ENCODE results near the gene DNMT3B. TPM values are rescaled to one million over a fixed set of nuclear protein-coding genes. Genes with fewer than 3 reads are reported as not detected.
"Not testable (repeated sequence)": the region's sequence is repeated elsewhere in the genome, so short reads cannot be mapped to it uniquely, and the experiment has no call there.

The DNMT3B gene
- polyA plus RNA-seq, 4 donors = 6.4 to 9.4 (median 7.9) TPM

DNA sequence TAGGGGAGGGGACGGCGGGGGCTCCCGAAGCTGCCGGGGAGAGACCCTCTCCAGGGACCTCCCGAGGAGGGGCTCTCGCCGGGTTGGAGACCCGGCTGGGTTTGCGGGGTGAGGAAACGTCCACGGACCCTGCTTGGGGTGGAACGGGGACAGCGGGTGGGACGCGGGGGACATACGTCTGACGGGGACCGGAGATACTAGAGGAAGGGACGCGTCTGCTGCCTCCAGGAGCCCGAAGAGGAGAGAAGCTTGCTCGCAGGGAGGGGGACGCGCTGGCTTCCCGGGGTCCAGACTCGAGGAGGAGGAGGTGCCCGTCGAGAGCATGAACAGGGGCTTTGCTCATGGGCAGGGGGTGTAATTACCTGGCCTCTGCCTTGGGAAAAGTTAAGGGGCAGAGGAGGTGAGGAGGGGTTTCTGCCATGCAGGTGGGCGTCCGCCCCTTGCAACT, 593 bp downstream of the DNMT3B start:
- no peak for DNase-seq (ENCODE audit: low read depth in 4 of 4, low spot score in 2 of 4)

DNA sequence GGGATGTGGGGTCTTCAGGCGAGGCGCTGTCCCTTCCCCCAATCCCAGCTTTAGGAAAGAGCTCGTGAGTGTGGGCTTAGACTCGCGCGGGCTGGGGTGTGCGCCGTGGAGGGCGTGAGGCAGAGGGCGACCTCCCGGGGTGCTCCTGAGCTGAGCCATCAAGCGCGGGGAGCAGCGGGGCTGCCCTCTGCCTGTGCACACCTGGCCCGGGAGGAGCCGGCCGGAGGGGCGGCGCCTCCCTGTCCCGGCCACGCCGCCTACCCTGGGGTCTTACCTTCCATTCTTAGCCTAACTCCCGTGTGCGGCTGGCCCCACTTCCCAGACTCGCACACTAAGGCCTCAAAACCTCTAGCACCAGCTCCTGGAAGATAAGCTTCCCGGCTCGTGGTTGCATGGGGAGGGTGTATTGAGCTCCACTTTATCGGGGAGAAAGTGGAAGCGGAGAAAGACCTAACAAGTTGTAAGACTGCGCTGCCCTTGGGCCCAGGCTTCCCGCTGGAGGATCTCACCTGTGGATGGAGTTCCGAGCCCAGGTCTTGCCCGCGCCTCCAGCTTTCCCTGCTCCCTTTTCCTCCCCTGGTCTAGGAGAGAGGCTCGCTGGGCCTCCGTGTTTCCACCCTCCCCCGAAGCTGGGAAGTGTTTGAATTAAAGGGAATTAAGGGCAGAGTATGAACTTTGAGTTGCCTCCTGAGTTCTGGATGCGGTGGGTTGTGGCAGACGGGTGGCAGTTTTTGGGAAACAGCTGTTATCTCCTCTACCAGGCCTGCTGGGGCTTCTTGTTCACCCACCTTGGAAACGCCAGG, 1.2 kb downstream of the DNMT3B start:
- no peak for DNase-seq (ENCODE audit: low read depth in 4 of 4, low spot score in 2 of 4)

GRCh38 chr20:32764005-32764960, 2.1 kb downstream of the DNMT3B start:
- DNase-seq (ENCODE audit: low read depth in 4 of 4, low spot score in 2 of 4) = no peak

- DNase-seq (ENCODE audit: low read depth in 4 of 4, low spot score in 2 of 4) = not testable (repeated sequence)
These were observed 3.2 kb downstream of the DNMT3B start for GRCh38 chr20:32765230-32765875.

DNA sequence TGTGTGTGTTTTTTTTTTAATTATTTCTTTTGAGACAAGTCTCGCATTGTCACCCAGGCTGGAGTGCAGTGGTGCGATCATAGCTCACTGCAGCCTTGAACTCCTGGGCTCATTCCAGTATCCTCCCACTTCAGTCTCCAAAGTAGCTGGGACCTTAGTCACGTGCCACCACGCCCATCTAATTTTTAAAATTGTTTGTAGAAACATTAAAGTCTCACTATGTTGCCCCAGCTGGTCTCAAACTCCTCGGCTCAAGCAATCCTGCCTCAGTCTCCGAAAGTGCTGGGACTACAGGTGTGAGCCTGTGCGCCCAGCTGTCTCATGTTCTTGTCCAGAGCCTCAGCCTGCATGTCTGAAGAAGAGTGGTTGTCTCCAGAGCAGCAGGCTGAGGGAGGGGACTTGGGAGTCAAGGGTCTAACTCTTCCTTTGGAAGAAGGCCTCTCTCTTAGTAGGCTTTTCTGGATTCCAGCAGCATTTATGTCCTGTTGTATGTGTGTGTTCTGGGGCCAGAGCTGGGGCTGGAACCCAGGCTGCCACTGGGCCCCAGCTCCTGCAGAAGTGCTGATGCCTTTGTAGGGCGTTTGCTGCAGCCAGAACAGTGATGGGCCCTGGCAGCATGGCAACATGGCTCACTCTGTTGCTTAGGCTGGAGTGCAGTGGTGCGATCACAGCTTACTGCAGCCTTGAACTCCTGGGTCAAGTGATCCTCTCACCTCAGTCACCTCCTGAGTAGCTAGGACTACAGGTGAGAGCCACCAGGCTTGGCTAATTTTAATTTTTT, 5.4 kb downstream of the DNMT3B start:
- no peak for DNase-seq (ENCODE audit: low read depth in 4 of 4, low spot score in 2 of 4)

GRCh38 chr20:32772046-32772445, 9.9 kb downstream of the DNMT3B start:
- DNase-seq (ENCODE audit: low read depth in 4 of 4, low spot score in 2 of 4) = no peak

GRCh38 chr20:32773223-32773622, 11.0 kb downstream of the DNMT3B start:
- DNase-seq (ENCODE audit: low read depth in 4 of 4, low spot score in 2 of 4) = no peak

- no peak for DNase-seq (ENCODE audit: low read depth in 4 of 4, low spot score in 2 of 4)
These were observed 11.7 kb downstream of the DNMT3B start for GRCh38 chr20:32773855-32774254.

DNA sequence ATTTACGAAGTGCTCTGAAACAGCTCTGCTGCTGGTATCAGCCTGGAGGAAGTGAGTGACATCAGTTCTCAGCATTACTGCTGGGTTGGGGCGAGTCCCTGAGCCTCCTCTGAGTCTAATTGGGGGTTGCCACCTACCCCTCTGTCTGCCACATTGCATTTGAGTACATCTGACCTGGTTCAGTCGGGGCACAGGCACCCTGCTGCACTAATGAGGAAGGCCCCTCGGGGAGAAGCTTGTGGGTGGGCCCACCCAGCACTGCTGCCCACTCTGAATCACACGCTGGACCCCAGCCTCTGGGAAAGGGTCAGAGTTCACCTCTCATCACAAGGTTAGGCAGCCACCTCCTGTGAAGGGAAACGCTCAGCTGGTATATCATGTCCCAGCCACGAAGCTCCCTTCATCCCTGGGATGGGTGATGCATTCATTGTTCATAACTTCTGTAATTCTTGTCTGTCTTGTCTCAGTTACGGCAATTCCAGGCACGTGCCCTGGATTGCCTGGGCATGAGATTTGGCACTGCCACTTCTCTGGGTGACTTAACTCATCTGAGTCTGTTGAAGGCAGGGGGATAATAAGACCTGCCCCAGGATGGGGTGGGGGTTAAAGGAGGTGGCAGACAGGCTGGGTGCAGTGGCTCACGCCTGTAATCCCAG, 13.3 kb downstream of the DNMT3B start:
- DNase-seq (ENCODE audit: low read depth in 4 of 4, low spot score in 2 of 4) = no peak

DNA sequence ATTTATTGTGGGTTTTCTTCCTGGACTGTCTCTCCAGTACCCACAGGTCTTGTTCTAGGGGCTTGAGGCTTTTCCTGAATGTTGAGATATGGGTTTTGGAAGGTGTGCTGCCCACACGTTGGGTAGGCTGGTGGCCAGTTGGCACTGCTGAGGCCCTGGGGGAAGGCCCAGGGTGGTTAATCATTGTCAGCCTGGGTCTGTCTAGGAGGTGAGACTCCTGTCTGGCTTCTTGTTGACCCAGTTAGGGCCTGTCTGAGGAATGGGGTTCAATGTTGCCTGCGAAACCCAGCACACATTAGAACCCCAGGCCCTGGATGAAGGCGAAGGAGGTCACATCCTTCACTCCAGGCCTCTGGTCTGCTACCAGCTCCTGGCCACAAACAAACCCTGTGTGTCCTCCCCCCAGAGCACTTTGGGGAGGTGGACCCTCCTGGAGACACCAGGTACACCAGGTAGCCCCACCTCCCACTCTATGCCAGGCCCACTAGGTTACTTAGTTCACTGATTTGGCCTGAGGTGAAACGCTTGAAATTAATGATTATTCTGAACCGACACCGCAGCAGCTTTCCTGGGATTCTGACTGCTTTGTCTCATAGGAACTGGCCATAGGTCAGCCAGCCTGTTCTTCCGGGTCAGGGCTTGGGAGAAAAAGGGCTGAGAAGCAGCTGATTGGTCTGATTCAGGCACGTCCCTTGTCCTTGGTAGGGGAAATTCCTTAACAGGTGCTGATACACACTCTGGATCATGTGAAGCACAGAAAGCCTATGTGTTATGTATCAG, 15.2 kb downstream of the DNMT3B start:
- no peak for DNase-seq (ENCODE audit: low read depth in 4 of 4, low spot score in 2 of 4)

GRCh38 chr20:32779500-32780211, 17.5 kb downstream of the DNMT3B start:
- no peak for DNase-seq (ENCODE audit: low read depth in 4 of 4, low spot score in 2 of 4)

- no peak for DNase-seq (ENCODE audit: low read depth in 4 of 4, low spot score in 2 of 4)
These were observed 18.1 kb downstream of the DNMT3B start for GRCh38 chr20:32780278-32780677.

- no peak for DNase-seq (ENCODE audit: low read depth in 4 of 4, low spot score in 2 of 4)
These were observed 18.8 kb downstream of the DNMT3B start for GRCh38 chr20:32780749-32781655.

DNA sequence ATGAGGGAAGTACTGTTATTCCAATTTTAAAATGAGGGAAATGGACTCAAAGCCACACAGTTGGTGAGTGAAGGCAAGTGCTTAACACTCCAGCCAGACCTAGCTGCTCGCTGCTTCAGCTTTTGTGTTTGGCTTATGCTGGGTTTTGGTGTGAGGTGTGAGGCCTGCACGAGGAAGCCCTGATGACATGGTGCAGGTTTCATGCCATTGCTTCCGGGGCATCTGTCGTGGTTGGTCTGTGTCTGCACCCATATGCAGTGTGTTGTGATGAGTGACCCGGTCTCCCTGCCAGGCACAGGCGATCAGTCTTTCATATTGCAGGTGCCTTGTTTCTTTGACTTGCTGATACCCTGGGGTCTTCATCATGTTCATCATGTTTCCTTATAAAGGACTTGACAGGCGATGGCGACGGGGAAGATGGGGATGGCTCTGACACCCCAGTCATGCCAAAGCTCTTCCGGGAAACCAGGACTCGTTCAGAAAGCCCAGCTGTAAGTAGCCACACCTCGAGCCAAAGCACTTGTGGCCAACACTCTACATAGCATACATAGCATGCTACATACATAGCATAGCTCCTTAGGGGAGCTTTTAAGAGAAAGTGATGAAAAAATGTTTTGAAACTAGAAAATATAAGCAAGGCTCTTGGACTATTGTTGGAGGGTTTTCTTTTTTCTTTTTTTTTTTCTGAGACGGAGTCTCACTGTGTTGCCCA, 22.3 kb downstream of the DNMT3B start:
- DNase-seq (ENCODE audit: low read depth in 4 of 4, low spot score in 2 of 4) = no peak

- DNase-seq (ENCODE audit: low read depth in 4 of 4, low spot score in 2 of 4) = no peak
These were observed 24.0 kb downstream of the DNMT3B start for GRCh38 chr20:32786059-32786760.

DNA sequence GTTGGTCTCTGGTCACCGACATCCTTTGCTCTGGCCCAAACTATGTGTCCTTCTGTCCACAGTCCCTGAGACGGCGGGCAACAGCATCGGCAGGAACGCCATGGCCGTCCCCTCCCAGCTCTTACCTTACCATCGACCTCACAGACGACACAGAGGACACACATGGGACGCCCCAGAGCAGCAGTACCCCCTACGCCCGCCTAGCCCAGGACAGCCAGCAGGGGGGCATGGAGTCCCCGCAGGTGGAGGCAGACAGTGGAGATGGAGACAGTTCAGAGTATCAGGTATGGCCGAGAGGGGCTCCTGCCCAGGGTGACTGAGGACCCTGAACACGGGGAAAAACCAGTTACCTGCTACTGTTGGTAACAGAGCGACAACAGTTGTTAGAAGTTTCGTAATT, 25.0 kb downstream of the DNMT3B start:
- no peak for DNase-seq (ENCODE audit: low read depth in 4 of 4, low spot score in 2 of 4)
